HG02981 (cell line): ENCODE results near the gene ANP32B.

Source experiments
- ATAC-seq: cut with Tn5 transposase; IDR thresholded peaks from one replicate; pipeline ENCODE4 v1.9.1; 2021; ENCODE audit warnings: mild to moderate bottlenecking, moderate library complexity; ENCODE audit not compliant: unreplicated experiment

Gene ANP32B

DNA sequence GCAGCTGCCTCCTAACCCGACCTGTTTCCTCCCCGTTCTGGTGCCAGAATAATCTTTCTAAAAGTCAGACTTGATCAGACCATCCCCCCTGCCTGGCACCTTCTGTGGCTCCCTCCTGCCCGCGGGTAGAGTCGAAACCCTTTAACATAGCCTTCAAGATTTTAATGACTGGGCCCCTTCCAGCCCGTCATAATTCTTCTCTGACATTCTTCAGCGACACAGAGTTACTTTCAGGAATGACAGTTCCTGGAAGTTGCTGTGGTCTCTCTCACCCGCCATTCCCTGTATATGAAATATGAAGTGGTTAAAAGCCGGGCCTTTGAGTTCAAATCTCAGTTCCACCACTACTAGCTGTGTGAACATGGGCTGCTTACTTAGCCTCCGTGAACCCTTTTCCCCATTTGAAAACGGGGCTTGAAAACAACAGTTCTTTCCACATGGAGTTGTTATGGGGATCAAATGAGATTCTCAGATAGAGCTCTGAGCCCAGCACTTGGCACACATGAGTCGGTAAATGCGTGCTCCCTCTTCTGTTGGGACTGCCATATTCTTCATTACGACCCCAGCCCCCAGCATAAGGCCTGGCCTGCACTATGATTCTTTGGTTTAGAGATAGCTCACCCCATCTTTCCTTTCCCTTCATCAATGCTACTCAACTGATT, 74.1 kb downstream of the ANP32B start:
- ATAC-seq: no peak

DNA sequence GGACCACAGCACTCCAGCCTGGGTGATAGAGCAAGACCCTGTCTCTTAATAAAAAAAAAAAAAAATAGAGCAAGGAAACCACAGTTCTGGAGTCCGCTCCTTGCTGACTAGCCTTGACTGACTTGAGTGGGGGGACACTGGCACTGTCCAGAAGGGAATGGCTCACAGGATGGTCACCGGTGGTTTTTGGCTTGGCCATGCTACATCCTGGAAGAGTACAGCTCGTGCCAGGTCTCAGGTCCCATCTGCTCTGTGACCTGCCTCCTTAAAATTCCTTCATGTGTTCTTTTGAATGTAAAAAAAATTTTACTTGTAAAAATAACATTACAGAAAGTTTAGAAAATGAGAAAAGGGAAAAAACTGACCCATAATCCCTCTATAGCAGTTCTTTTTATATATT, 79.0 kb downstream of the ANP32B start:
- ATAC-seq: no peak

DNA sequence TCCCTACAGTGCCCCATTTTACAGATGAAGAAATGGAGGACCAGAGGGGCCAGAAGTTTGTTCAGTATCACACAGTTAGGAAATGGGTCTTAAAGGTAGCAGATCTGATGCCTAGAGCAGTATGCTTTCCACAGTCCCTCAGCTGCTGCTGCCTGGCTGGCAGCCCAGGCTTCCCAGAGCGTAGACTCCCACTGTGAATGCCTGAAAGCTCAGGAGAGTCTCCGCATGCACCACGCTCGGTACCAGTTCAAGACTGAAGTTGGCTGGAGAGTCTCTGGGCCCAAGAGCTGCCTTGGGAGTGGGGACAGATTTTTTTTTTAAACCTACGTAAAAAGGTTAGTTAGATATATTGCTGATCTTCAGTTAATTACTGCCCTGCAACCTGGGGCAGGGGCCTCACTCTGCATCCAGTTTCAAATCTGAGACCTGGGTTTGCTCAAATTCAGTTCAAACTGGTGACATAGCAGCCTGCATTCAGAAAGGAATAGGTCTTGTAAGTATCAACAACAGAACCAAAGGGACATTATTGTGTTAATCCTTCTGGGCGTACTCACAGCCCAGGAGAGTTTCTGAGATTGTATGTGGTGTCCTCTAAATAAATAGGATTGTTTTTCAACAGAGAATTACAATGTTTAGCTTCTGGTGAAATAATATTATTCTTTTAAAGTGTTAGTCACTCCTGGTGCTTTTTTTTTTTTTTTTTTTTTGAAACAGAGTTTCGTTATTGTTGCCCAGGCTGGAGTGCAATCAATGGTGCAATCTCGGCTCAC, 81.7 kb downstream of the ANP32B start:
- no peak for ATAC-seq
